Cardiac septum (tissue), 1 donor: ENCODE measurements around the gene CREG2. TPM values are rescaled to one million over a fixed set of nuclear protein-coding genes. Genes with fewer than 3 reads are reported as not detected.
A peak's percentile ranks its signal among the peaks of the same experiment; 100 is the strongest.
"Not testable (repeated sequence)": the region's sequence is repeated elsewhere in the genome, so short reads cannot be mapped to it uniquely, and the experiment has no call there.

ENCODE experiments used
- DNase-seq: peaks from one replicate; pipeline ENCODE4 v3.0.0-alpha.2; 2020; ENCODE audit warnings: low spot score
- intact Hi-C: fragments of 100-400 bp; cut with DNase I; formaldehyde crosslinking; loops from one replicate; pipeline ENCODE4 v1.14.0; 2022
- total RNA-seq: library from RNA; stranded (reverse); fragmentation: NEBNext Ultra II Directional; extraction: Animal tissue kit (Norgen Biotek cat#: 25700); gene quantifications from one replicate; pipeline ENCODE4 v1.2.1, GENCODE V29; 2021
- donor health status: DM: no; HTN: no; CAD: no.

The CREG2 gene
- total RNA-seq, 1 donor from 2014 or later: 0.81 TPM

DNA sequence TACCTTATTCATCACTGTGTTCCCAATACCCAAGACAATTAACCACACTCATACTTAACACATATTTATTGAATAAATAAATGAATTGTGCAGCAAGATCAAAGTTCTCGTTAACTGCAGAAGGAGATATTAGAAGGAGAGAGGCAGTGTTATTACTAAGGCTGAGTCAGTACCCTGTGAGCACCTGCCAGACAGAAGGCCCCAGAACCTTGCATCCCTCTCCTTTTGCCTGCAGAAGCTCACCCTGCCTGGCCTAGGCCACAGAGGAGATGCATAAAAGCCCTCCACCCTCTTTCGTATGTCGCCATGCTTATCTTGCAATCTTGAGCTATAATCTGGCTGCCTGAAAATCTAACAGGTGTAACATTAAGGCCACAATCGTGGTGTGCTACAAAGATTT lies 58.3 kb downstream of the CREG2 start:
- intact Hi-C loops: no loop called here
- DNase-seq: no peak

DNA sequence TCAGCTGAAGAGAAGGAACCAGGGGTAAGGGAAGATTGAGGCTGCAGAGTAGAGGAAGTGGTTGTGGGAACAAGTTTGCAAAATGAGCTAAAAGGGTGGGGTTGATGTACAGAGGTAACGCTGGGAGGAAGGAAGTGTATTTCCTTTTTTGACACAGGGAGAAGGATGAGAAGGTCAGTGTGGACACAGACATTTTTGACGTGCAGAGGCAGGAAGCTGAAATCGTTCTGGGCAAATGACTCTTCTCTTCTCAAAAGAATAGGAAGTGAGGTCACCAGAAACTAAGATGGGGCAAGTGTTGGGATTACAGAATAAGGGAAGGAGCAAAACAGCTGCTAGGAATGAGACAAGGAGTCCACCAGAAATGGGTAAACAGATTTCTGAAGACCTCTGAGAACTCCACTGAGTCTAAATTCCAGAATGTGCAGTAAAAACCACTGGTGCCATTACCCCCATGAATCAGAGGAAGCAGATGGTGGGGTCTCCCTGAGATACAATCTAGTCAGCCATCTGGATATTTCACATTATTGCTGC lies 58.8 kb downstream of the CREG2 start:
- intact Hi-C loops: no loop called here
- no peak for DNase-seq

DNA sequence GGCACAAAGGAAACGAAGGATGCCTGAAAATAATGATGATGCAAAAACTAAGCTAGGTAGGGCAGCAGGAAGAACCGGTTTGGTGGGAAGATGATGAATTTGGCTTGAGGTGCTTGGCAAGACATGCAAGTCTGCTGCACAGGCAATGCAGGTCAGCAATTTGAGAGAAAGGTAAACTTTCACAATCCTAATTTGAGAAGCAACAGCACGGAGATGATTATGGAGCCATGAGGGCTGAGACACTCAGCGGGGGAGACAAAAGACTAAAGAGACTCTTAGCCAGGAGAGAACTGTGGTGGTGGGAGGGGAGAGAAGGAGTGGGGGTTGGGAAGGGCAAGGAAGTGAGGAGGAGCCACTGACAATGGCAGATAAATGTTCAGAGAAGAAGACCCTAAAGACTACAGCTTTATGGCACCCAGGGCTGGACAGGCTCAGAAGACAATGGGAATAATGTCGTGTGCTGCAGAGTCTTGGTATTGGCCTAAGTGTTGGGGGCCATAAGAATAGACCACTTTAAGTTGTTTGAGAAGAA lies 59.4 kb downstream of the CREG2 start:
- intact Hi-C loops: no loop called here
- DNase-seq: no peak

DNA sequence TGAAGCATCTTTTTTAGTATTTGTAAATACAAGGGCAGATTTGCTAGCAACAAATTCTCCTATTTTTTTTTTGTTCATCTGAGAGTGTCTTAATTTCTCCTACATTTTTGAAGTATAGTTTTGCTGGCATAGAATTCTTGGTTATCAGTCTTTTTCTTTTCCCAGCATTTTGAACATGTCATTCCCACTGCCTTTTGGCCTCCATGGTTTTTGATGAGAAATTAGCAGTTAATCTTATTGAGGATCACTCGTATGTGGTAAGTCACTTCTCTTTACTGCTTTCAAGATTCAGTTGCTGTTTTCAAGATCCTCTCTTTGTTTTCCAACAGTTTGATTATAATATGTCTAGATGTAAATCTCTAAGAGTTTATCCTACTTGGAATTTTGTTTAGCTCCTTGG lies 61.9 kb downstream of the CREG2 start:
- DNase-seq: no peak
- intact Hi-C loops: no loop called here

DNA sequence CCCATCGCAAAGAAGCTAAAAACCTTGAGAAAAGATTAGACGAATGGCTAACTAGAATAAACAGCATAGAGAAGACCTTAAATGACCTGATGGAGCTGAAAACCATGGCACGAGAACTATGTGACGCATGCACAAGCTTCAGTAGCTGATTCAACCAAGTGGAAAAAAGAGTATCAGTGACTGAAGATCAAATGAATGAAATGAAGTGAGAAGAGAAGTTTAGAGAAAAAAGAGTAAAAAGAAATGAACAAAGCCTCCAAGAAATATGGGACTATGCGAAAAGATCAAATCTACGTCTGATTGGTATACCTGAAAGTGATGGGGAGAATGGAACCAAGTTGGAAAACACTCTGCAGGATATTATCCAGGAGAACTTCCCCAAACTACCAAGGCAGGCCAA lies 70.7 kb downstream of the CREG2 start:
- intact Hi-C loops, DNase-seq: not testable (repeated sequence)

DNA sequence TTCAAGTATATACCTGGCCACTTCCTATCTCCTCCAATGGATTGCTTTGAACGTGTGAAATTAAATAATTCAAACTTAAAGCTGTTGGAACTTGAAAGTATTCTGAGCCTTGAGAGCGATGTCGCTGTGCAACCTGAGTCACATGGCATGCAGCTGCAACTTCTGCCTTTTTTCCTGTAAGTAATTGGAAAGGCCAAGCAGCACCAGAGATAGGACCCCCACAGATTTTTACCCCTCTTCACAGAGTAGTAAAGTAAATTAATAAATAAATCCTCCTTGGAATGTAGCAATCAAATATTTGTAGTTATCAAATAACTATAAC lies 75.6 kb downstream of the CREG2 start:
- intact Hi-C loops: no loop called here
- no peak for DNase-seq

DNA sequence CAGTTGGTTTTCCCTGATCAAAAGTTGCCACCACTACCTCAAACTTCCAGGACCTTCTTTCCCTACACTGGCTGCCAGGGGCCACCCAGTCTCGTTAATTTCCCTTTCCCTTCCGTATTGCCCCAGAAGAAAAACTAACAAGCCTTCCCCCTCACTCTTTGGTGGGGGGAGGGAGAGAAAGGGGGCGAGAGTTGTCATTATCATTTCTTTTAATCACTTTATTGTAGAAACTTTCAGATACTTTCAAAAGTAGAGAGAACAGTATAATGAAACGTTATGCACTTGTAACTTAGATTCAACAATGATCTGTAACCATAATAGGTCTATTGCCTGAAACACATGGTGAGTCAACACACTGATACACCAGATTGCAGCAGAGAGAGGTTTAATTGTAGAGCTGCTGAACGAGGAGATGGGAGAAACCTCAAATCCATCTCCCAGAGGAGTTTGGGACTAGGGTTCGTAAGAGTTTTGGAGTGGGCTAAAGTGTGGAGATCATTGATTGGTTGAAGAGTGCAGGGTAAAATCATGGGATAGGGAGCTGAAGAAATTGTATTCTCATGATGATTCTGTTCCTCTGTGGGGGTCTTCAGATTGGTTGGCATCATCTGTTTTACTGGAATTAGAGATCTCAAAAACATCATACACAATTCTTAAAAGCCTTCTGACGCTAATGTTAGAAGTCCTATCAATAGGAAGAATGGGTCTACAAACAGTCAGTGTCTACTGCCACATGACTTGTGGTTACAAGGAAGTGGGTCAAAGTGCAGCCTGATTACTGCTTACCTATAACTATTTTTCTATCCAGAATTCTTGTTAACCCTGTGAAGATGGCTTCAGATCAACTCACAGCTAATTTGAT lies 76.2 kb downstream of the CREG2 start:
- no peak for DNase-seq
- intact Hi-C loops: no loop called here

DNA sequence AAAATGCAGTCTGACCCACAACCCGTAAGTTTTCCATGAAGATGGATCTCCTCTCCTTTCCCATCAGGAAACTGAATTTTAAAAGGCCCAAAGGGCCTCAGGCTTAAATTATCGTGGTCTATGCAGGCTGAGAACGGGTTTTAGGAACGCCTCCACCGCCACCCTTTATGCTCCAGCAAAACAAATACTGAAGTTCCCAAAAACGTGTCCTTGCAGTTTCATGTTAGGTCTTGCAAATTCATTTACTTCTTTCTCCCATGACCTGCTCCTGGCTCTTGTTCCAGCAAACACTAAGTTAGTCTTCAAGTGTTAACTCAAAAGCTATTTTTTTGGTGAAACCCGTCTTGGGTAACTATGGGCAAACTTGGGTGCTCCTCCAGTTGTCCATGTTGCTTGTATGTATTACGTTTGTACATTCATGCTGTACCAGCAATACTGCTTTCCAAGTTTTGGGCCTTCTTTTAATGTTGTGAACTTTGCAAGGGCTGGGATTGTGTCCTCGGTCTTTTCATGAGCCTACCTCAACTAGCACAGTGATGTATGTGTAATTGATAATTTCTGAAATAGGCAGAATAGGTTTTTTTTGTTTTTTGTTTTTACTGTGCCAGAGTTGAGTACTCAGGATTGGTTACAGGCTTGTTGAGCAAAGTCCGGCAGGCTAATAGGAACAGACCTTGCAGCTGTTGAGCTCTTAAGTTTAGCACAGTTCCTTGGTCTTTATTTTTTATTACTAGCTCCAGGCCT lies 77.0 kb downstream of the CREG2 start:
- intact Hi-C loops: no loop called here
- DNase-seq: no peak

DNA sequence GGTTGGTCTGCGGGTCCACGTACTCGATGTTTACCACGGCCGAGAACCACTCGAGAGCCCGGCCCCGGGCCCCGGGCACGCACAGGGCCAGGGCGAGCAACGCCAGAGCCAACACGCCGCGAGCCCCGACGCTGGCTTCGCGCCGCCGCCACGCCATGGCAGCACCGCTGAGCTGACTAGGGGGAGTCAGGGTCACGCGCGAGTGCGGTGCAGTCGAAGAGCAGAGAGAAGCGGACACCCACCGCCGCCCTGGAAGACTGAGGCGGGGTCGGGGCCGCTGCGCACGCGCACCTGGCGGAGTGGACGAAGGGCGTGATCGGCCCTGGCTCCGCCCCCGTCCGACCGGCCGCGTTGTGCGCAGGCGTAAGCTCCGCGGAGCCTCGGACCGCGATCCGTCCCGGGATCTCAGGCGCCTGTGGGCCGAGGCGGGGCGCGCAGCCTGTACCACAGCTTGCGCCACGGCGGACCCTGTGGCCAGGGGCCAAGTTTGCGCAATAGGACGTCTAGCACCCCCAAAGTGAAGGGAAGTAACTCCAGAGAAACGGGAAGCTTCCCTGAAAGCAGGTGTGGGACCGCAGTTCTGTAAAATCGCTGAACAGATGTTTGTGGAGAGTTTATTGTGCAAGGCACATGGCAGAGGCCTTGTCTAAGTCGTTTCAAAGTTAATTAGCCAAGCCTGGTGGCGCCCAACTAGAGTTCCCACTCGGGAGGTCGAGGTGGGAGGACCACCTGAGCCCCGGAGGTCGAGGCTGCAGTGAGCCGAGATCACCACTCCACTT lies 78.7 kb downstream of the CREG2 start, which contains the start of gene RNF149:
Gene RNF149, minus strand, starts transcription at position 270 of the 779 bp plus-strand sequence. Its CDS starts 113 bp downstream, at position 157.
- intact Hi-C loops: no loop called here

DNA sequence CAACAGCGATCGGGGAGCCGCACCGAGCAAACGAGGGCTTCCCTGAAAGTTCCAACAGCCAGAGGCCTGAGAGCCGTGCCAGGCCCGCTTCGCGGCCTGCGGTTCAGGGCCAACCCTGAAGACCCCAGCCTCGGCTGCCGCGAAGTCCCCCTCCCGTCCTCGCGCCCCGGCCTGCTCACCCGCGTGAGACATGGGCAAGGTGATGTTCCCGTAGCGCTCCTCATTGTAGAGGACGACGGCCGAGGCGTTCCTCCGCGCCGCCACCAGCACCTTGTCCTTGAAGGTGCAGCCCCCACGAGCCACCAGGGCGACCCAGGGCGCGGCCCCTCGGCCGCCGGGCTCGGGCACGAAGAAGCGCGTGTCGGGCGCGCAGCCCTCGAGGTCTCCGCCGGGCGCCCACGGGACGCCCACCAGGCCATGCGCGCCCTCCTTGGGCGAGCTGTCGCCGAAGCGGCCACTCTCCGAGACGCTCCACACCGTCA lies 79.3 kb downstream of the CREG2 start:
- intact Hi-C loops: no loop called here
- no peak for DNase-seq

More for the DNA sequence above, 78.7 kb downstream of the CREG2 start, which contains the start of gene RNF149:
- DNase-seq: peak; percentile 98

DNA sequence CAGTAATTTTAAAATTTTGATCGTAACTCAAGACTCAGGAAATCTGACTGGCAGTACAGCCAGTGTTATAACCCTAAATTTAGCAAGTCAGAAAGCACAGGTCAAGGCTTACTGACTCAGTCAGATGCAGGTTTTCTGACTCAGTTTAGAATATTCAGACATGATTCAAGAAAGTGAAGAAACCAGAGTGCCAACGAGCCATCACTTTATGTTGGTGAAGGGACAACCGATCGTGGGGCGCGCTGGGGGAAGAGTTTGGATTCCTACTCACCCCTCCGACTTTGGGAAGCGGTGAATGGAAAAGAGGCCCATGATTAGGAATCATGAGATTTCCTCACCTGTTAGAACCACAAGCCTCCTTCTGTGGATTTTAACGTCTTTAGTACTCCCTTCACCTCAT lies 79.8 kb downstream of the CREG2 start:
- intact Hi-C loops: no loop called here

DNA sequence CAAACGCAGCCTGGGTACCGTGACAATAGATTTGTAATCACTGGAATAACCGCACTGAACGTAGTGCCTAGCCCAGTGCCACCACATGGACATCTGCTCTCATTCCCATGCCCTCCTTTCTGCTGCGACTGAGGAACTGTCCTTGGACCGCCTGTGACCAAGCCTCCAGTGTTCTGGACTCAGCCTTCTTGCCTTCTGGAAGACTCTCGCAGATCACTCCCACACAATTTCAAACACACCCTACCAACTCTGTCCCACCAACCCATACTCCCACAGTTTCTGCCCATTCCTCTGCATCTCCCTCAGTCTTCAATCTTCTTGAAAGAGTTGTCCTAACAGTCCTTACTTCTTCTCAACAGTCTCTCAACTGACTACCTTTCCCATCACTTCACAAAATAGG lies 80.9 kb downstream of the CREG2 start:
- intact Hi-C loops: no loop called here
- DNase-seq: no peak

More for the DNA sequence above, 79.8 kb downstream of the CREG2 start:
- no peak for DNase-seq

DNA sequence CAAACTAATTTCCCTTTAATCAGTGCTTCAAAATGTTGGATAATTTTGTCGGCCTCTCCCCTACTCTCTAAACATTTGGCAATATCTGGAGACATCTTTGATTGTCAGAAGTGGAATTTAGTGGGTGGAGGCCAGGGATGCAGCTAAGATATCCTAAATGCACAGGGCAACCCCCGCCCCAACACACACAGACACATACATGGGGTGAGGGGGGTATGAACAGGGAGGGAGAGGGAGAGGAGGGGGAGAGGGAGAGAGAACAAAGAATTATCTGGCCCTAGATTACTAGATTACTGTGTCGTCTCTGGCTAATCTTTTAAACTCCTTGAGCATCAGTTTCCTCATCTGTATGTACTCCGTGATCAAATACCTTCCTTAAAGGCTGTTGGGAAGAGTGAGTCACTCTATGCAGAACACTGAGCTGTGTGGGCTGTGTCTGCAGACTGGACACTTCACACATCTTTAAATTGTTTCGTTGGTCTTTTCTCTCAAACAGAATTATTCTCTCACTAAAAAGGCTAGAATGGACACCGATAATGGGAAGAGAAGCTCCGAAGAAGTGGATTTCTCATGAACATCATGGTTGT lies 81.7 kb downstream of the CREG2 start:
- no peak for DNase-seq
- intact Hi-C loops: no loop called here

DNA sequence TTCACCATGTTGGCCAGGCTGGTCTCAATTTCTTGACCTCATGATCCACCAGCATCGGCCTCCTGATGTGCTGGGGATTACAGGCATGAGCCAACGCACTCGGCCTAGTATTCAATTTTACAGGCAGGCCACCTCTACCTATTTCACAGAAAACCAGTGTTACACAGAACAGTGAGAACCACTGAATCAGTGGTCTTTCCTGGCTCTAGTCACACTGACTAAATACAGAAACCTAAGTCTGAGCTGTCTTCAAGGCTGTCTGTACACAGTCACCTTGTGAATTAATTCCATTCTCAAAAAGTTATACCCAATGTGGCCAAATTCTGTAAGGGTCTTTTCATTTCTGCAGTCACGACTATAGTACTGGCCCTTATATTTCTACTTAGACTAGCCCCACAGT lies 82.3 kb downstream of the CREG2 start:
- DNase-seq: no peak
- intact Hi-C loops: no loop called here

DNA sequence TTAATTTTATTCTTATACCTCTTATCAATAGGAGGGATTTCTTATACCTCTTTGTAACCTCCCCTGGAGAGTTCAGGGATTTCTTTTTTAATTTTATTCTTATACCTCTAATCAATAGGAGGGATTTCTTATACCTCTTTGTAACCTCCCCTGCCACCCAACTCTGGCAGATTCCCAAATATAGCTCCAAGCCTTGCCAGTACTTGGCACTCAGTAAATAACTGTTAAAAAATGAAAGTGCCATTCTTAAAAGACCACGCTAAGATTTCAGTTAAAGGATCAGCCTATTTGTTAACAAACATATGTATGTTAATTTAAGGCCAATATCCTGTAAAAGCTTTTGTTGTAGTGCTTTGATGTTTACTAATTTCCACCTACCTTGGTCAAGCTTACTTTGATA lies 83.6 kb downstream of the CREG2 start:
- intact Hi-C loops: no loop called here
- DNase-seq: no peak

DNA sequence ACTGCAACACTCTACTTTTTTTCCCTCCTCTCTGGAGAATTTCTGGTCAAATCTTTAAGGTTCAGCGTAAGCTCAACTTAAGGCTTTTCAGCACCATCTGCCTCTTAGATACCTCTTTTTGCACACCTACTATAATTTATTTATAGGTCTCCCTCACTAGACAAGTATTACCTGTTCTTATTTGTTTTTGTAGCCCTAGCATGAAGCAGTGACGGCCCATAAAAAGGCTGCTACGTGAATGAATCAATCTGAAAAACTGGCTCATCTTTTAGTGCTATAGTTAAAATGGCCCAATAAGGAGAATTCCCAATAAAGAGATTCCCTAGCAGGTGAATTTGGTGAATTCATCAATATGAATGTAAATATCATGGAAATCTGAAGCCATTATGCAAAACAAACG lies 85.3 kb downstream of the CREG2 start:
- intact Hi-C loops: no loop called here
- DNase-seq: no peak

DNA sequence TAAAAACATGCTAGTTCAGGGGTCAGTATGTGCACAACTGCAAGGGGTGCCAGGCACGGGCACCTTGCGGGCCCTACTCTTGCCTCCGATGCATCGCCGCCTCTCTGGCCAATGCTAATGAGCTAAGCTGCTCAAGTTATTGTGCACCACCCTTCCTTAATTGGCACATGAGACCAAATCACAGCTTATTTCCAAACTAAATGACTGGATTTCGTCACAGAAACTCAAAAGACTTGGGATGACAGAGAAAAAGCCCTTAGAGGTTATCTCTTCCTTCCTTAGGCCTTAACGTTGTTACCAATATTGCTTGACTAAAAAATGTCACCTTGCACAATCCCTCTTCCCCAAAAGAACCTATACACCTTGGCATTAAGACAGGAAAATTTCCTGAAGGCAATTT lies 86.5 kb downstream of the CREG2 start:
- intact Hi-C loops: no loop called here
- no peak for DNase-seq

DNA sequence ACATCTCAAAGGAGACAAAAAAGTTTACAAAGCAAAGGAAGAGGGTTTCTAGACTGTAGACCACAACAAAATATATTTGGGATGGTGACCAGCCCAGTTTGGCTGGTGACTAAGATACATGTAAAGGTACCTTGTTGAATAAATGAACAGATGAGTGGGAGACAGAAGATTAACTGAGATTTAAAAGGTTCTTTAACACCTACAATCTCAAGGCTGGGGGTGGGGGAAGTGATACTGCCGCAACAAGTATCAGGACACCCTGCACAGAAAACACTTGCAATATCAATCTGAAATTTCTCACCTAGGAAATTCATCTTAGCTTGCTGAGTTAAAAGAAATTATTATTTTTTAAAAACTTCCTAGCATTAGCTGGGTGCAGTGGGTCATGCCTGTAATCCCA lies 87.1 kb downstream of the CREG2 start:
- DNase-seq: no peak
- intact Hi-C loops: no loop called here

DNA sequence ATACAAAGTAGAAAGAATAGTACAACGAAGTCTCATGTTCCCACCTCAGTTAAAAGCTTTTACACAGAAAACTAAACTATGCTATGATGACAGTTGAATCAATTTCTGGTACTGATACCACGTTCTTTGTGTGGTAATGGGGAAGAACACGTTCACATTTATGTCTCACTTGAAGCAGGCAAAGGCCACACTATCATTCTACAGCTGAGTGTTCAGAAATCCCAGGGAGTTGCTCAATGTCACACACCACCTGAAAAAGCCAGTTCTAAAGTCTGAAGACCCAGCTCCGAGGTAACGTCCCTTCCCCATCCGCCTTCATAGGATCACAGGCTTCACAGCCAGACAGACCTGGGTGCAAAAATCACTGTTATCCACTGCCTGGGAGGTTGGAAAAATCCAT lies 87.7 kb downstream of the CREG2 start:
- no peak for DNase-seq
- intact Hi-C loops: no loop called here
